ENCODE data around the gene GPR22.

Gene GPR22

GRCh38 chr7:107467972-107468371 lies 1.9 kb upstream of the GPR22 start:
- H3K27me3 ChIP-seq (ENCODE audit: insufficient read depth, low read length, poor library complexity): no peaks in the 10 kb centered on the region
- ATAC-seq (ENCODE audit: insufficient read depth, low read depth): no peak
- no peak overlapping the region for H3K4me2 ChIP-seq (ENCODE audit: insufficient read depth, low read length)
- H2AFZ ChIP-seq (ENCODE audit: low read depth, low read length): no peak overlapping the region
- no peaks in the 10 kb centered on the region for H3K79me2 ChIP-seq (ENCODE audit: insufficient read depth, low read length)
- TF ChIP-seq CTCF (IDR thresholded peaks at IDR 0.05; ENCODE audit: borderline replicate concordance, extremely low read depth, low read length, poor library complexity, severe bottlenecking) (no peak), EZH2 (IDR thresholded peaks at IDR 0.05; ENCODE audit: borderline replicate concordance, low read depth, low read length, severe bottlenecking) (no peak)
- no peak overlapping the region for H3K4me3 ChIP-seq (ENCODE audit: low read depth in 1 of 2, low read length in 2 of 2)
- H3K9me3 ChIP-seq (ENCODE audit: insufficient read depth, low read length, severe bottlenecking): no peaks in the 10 kb centered on the region
- no peak for DNase-seq
- H3K4me1 ChIP-seq (ENCODE audit: insufficient read depth, low read length): no peaks in the 10 kb centered on the region
- H3K9ac ChIP-seq (ENCODE audit: low read depth, low read length): no peak overlapping the region
- H3K36me3 ChIP-seq (ENCODE audit: insufficient read depth, low read length): no peaks in the 10 kb centered on the region
- H3K27ac ChIP-seq (ENCODE audit: low read length): no peak overlapping the region
- peaks cover 7% of the 10 kb centered on the region; the same call in 1 of the 2 replicates for H4K20me1 ChIP-seq (ENCODE audit: insufficient read depth, low read length)

DNA sequence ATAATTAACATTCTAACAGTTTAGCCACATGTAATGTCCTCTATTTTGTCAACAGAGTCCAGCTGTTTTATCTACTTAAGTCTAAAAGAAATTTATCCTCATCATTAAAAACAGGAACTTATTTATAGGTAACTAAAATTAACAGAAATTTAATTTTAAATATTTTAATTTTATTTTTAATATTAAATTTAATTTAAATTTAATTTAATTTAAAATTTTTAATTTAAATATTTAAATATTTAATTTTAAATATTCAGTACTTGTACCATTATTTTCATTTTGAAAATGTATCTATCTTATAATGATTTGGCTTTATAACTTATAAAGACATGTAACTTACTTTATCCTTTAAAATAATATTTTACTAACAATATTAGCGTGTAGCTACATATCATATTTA lies 1.0 kb upstream of the GPR22 start:
- TF ChIP-seq EZH2 (IDR thresholded peaks at IDR 0.05; ENCODE audit: borderline replicate concordance, low read depth, low read length, severe bottlenecking) (no peak), CTCF (IDR thresholded peaks at IDR 0.05; ENCODE audit: borderline replicate concordance, extremely low read depth, low read length, poor library complexity, severe bottlenecking) (no peak)
- H3K4me1 ChIP-seq (ENCODE audit: insufficient read depth, low read length): no peaks in the 10 kb centered on the region
- H3K36me3 ChIP-seq (ENCODE audit: insufficient read depth, low read length): no peaks in the 10 kb centered on the region
- H3K27me3 ChIP-seq (ENCODE audit: insufficient read depth, low read length, poor library complexity): no peaks in the 10 kb centered on the region
- H4K20me1 ChIP-seq (ENCODE audit: insufficient read depth, low read length): peaks cover 4% of the 10 kb centered on the region; the same call in 1 of the 2 replicates
- no peak overlapping the region for H2AFZ ChIP-seq (ENCODE audit: low read depth, low read length)
- no peak for DNase-seq
- H3K9me3 ChIP-seq (ENCODE audit: insufficient read depth, low read length, severe bottlenecking): no peaks in the 10 kb centered on the region
- ATAC-seq (ENCODE audit: insufficient read depth, low read depth): no peak
- no peaks in the 10 kb centered on the region for H3K79me2 ChIP-seq (ENCODE audit: insufficient read depth, low read length)
- no peak overlapping the region for H3K4me2 ChIP-seq (ENCODE audit: insufficient read depth, low read length)
- no peak overlapping the region for H3K9ac ChIP-seq (ENCODE audit: low read depth, low read length)
- no peak overlapping the region for H3K27ac ChIP-seq (ENCODE audit: low read length)
- H3K4me3 ChIP-seq (ENCODE audit: low read depth in 1 of 2, low read length in 2 of 2): no peak overlapping the region

- no peaks in the 10 kb centered on the region for H3K79me2 ChIP-seq (ENCODE audit: insufficient read depth, low read length)
- TF ChIP-seq CTCF (IDR thresholded peaks at IDR 0.05; ENCODE audit: borderline replicate concordance, extremely low read depth, low read length, poor library complexity, severe bottlenecking): no peak
- TF ChIP-seq EZH2 (IDR thresholded peaks at IDR 0.05; ENCODE audit: borderline replicate concordance, low read depth, low read length, severe bottlenecking): no peak
- no peak overlapping the region for H3K4me3 ChIP-seq (ENCODE audit: low read depth in 1 of 2, low read length in 2 of 2)
- no peaks in the 10 kb centered on the region for H3K9me3 ChIP-seq (ENCODE audit: insufficient read depth, low read length, severe bottlenecking)
- no peak overlapping the region for H3K9ac ChIP-seq (ENCODE audit: low read depth, low read length)
- no peak overlapping the region for H3K27ac ChIP-seq (ENCODE audit: low read length)
- H2AFZ ChIP-seq (ENCODE audit: low read depth, low read length): no peak overlapping the region
- no peak overlapping the region for H3K4me2 ChIP-seq (ENCODE audit: insufficient read depth, low read length)
- no peaks in the 10 kb centered on the region for H3K27me3 ChIP-seq (ENCODE audit: insufficient read depth, low read length, poor library complexity)
- no peaks in the 10 kb centered on the region for H3K4me1 ChIP-seq (ENCODE audit: insufficient read depth, low read length)
- no peaks in the 10 kb centered on the region; the same call in 1 of the 2 replicates for H4K20me1 ChIP-seq (ENCODE audit: insufficient read depth, low read length)
- no peaks in the 10 kb centered on the region for H3K36me3 ChIP-seq (ENCODE audit: insufficient read depth, low read length)
- DNase-seq (no peak), ATAC-seq (ENCODE audit: insufficient read depth, low read depth) (no peak)
Measured at GRCh38 chr7:107471292-107472070, 1.6 kb downstream of the GPR22 start.
